Measurements from ENCODE around the gene GABRG2. TPM values are rescaled to one million over a fixed set of nuclear protein-coding genes. Genes with fewer than 3 reads are reported as not detected.

The GABRG2 gene
- total RNA-seq, 1 donor from 2014 or later, result 0.74 TPM

- no peak overlapping the region for H3K27ac ChIP-seq
- no peaks in the 10 kb centered on the region for H3K27me3 ChIP-seq
- H3K4me3 ChIP-seq, result no peak overlapping the region
- no peaks in the 10 kb centered on the region for H3K36me3 ChIP-seq
- no peak for DNase-seq (ENCODE audit: extremely low spot score in 2 of 2)
- no peak for TF ChIP-seq POLR2A (IDR thresholded peaks at IDR 0.05)
- no peak for TF ChIP-seq CTCF (IDR thresholded peaks at IDR 0.05)
- no peak for TF ChIP-seq POLR2AphosphoS5 (IDR thresholded peaks at IDR 0.05; ENCODE audit: insufficient read depth in 1 of 2, low read depth in 1 of 2)
- H3K4me1 ChIP-seq, result no peaks in the 10 kb centered on the region
- intact Hi-C loops (cut with DNase I), result no loop called here
- H3K9me3 ChIP-seq, result no peaks in the 10 kb centered on the region
Observed at GRCh38 chr5:162202285-162202880, 134.8 kb downstream of the GABRG2 start.

Other genes starting within 250 kb of the GABRG2 start
- gene GABRA1, start 219.7 kb upstream of the GABRG2 start, total RNA-seq, result not detected